Stimulated activated CD8-positive, alpha-beta memory T cell treated with anti-CD3 and anti-CD28 coated beads, Interleukin-4, amount 100 ng/mL, for 1 hour (primary cell): ENCODE data around the gene RNF215.

Source experiments
- DNase-seq, 2 donors: peaks; one replicate each; pipeline ENCODE4 v3.0.0-alpha.2; 2020; ENCODE audit warnings: low read depth in 2 of 2, low spot score in 1 of 2

Gene RNF215

GRCh38 chr22:30334646-30335045, 52.6 kb downstream of the RNF215 start:
- no peak for DNase-seq

- DNase-seq = no peak
Measured at GRCh38 chr22:30333707-30334087, 53.5 kb downstream of the RNF215 start.

GRCh38 chr22:30332994-30333706, 54.1 kb downstream of the RNF215 start:
- DNase-seq = no peak

- DNase-seq = no peak
Measured at GRCh38 chr22:30332551-30332950, 54.7 kb downstream of the RNF215 start.
